HG03135 (cell line): ENCODE results near the gene MBNL1.

ENCODE experiments used
- ATAC-seq: cut with Tn5 transposase; IDR thresholded peaks from one replicate; pipeline ENCODE4 v1.9.1; 2021; ENCODE audit warnings: mild to moderate bottlenecking, moderate library complexity; ENCODE audit not compliant: unreplicated experiment

The MBNL1 gene

DNA sequence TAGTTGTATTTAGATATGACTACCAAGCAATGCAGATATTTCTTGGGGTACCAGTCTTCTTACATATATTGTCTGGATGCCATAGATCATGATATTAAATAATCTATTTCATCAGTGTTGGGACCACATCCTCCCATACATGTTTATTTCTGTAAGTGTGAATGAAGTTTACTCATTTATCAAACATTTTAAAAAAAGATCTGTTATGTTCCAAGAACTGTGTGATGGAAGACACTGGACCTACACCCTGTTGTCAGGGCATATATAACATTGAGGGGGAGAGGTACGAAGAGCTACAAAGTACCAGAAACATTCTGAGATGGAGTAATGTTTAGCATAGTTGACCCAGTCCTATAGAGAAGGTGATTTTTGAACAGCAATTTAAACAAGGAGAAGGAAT lies 26.6 kb downstream of the MBNL1 start:
- ATAC-seq: no peak

DNA sequence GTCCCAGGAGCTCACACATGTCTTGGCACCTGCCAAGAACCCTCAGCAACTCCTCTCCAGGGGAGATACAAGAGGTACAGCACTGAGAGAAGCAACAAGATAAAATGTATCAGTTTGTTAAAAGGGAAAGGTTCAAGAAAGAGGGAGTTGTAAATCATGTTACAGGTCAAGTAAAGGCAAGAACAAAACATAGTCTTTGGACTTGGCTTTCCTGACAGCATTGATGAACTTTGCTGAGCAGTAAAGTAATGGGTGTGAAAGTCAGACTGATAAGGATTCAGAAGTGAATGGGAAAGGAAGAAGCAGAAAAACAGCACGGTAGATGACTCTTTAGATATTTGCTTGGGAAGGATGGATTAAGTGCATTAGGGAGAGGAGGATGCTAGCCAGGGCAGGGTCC lies 27.1 kb downstream of the MBNL1 start:
- no peak for ATAC-seq

DNA sequence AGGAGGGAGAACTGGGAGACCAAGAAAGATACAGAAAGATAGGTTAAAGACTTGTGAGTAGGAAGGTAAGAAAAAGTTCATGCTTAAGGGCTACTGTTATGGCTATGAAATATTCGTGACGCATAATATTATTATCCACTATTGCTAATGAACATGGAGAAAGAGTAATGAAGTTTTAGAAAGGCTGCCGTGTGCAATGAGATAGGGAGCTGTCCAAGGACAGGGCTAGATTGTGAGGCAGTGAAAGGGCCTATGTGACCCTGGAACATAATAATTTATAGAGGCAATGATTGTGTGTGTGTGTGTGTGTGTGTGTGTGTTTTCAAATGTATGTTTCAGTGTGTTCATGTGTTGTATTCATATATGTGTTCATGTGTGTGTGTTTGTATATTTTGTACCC lies 27.7 kb downstream of the MBNL1 start:
- ATAC-seq: no peak

DNA sequence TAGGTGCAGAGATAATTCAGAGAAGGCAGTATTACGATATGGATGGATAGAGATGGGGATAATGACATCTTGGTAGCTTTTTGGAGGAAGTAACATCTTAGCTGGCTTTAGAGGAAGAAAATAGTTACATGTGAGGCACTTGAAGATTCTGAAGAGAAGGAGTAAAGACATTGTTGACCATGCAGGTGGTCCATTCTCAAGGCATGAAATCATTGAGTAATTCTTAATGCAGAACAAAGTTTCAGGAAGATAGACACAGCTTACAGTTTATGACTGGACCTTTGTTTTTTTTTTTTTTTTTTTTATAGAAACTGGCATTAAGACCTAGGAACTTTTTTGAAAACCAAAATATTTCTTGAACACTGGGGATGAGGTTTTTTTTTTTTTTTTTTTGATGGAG lies 28.2 kb downstream of the MBNL1 start:
- no peak for ATAC-seq

DNA sequence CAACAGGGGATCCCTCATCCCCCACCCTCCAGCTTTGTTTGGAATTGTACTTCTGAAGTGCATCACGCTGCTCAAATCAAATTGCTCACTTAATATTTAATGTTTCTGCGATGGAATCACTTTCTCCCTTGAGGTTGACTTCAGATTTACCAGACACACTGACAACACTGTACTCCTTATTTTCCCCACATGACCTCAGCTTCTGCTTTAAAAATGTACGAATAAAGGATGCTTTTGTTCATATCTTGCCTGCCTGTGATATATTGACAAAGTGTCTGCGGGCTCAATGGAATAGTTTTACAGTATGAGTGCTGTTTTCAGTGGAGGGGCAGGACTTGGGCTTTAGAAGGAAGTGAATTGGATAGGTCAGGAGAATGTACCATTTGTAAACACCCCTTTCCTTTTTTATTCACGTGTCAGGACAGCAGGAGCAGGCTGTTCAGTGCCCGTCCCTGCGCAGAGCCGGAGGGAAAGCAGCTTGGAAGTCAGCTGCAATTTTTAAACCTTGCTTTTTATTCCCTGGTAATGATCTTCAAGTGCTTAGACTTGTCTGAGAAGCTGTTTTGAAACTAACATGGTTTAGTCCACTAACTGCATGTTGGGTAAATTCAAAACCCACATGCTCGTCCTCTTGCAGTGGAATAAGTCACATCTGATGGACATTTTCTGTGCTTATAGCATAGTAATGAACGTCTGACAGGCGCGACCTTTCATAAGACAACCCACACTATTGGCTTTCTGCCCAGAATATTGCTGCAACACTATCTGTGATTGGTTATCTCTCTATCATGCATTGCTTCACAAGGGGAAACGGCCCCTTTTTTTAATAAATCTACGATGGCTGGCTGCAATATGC lies 29.9 kb downstream of the MBNL1 start:
- ATAC-seq: peak; percentile 60

DNA sequence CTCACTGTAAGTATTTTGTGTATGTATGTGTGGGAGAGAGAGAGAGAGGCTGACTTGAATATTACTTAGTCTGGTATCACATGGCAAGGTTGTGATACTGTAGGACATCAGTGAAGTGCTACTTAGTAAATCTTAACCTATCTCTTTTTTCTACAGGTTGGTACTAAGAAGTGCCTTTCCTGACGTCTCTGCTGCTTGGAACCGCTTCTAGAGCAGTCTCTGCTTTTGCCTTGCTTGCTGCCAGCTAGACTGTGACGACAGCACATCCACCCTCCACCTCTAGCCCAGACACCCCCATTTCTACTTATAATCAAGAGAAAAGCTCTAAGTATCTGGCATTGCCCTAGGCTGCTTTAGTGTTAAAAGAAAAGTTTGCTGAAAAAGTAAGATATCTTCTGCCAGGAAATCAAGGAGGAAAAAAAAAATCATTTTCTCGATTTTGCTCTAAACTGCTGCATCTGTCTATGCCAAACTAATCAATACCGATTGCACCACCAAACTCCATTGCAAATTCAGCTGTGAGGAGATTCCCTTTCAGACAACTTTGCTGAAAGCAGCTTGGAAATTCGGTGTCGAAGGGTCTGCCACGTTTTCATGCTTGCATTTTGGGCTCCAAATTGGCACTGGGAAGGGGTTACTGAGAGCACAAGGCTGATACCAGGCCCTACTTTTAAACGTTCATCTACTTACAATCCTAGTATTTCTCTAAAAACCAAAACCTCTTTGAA lies 30.7 kb downstream of the MBNL1 start:
- ATAC-seq: no peak

DNA sequence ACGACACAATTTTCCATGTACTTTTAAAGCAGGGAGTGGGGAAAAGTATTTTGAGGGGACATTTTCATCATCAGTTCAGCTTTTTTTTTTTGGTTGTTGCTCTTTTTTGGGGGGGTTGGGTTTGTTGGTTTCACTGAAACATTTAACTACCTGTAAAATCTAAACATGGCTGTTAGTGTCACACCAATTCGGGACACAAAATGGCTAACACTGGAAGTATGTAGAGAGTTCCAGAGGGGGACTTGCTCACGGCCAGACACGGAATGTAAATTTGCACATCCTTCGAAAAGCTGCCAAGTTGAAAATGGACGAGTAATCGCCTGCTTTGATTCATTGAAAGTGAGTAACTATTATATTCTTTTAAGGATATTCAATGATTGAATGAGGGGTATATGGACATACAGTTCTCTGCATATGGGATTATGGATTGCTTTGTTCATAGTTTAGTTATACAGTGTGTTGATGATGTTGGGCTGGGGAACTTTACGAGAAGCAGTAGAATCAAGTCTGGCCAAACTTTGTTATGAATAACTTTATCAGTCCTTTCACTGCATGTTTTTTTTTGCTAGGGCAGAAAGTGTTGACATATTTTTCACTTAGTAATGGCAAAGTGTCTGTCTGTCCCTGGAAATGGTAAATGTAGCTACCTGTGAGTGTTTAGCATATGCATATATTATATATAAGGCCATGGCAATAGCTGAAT lies 31.5 kb downstream of the MBNL1 start:
- no peak for ATAC-seq

DNA sequence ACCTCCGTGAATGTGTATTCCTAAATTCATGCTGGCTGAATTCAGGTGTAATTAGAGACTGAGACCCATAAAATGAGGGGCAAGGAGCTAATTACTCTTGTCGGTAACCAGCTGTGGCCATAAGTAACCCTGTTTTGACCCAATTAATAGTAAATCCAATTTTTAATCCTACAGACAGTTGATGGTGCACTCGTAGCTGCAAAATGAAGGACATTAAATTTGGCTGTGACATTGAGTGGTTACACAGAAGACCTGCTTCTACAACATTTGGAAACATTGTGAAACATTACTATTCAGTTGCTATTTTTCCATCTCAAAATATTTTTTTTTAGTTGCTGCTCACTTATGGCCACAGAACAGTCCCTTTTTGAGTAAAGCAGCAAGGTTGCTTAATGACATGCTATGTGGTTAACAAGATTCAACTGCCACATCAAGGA lies 33.0 kb downstream of the MBNL1 start:
- ATAC-seq: no peak

DNA sequence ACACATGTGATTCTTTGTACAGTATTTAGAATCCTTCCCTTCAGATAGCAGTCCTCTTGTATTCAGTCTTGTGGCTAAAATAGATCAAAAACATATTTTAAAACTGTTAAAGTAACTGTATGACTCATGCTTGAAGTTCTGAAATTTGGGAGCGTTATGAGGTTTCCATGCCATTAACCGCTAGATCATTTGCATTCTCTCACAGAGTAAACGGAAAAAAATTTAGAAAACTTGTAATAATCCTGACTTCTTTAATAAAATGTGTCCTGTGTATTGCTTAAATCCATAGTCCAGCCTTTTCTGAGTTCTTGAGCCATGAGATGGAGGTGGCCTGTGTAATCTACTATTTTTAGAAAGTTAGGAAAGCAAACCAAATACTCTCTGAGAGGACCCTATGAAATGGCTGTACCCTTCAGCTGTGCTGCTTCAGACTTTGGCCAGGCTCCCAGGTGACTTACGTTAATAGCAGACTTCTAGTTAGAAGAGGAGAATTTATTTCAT lies 33.8 kb downstream of the MBNL1 start:
- ATAC-seq: peak; percentile 61

DNA sequence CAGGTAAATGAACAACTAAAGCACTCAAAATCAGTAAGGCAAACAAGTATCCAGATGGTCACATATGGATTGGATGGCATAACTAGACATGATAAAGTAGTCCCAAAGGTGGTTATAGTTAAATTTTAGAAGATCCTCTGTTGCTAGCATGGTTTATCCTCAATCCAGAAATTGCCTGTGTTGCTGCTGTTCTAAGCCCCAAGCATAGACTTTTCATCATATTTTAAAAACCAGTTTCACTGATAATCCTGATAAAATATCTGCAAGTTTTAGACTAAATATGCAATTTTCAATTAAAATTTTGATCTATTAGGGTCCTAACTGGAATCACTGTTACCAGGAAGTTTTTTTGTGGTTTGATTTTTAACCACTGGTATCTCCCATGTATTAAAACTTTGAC lies 35.4 kb downstream of the MBNL1 start:
- no peak for ATAC-seq

DNA sequence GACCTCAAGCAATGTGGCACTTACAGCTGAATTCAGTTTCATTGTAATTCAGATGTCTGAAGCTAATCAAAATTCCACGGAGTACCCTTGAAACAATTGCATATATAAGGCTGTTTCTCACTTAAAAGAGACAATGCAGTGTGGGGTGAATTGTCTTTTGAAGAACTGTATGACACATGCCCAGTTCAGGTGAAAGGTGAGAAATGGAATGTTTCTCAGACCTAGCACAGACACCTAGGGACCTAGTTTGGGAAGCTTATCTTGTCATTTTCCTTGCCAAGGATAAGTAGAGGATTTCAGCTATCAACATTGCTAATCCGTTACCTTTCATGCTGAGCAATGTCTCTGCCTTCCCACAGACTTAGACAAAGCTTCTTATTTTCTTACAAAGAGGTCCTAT lies 36.3 kb downstream of the MBNL1 start:
- ATAC-seq: no peak

DNA sequence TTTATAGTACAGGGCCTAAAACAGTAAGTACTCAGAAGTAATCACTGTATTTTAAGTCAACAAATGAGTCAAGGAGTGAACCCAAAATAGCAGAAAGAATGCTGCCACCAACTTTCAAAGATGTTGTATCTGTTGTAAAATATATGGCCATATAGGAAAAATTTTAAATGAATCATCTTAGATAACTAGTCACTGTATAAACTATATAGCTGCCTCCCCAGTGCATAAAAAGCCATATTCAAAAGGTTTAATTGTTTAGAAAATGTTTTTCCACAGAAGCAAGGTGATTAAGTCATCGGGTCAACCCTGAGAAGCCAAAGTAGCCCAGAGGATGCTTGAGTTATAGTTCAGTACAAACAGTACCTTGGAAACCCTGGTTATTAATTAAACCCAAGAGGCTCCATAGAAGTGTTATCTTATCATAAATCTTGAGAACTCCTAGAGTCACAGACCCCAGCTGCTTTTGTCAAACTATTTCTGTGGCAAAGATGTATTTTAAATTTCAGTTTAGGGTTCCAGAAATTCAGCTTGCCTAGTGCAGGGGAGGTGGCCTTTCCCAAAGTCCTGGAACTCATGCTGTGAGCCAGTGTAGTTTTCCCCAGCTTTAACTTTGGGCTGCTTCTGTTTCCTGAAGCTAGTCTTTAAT lies 39.2 kb downstream of the MBNL1 start:
- no peak for ATAC-seq

DNA sequence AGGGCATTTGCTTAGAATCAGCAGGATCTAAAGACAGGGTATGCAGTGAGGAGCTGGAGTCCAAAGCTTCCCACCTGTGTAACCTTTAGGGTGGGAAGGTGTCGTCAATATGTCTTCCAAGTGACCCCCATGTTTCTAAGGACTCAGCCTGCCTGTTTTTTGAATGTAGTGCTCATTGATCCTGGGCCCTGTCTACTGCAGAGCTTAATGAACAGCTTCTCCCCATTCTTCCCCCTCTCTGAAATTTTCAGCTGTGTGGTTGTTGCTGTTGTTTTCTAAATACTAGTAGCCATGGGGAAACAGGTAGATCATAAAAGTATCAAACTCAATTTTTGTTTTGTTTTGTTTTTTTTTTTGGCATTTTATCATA lies 39.7 kb downstream of the MBNL1 start:
- ATAC-seq: no peak

DNA sequence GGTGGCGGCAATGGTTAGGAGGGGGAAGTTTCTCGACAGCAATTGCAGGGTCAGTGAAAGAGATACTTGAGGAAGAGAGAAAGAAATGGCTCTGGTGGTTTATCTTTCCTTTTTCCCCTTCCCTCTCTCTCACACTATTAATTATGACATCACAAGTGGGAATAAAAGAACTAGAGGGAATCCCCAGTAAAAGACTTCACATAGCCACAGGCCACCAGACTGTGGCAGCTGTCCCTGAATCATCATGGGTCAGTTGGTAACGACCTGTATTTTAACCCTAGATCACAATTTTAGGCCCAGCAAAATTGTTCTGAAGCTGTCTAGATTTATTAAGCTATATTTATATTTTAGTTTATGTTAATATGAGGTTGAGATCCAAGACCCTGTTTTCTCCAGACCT lies 40.3 kb downstream of the MBNL1 start:
- ATAC-seq: no peak

DNA sequence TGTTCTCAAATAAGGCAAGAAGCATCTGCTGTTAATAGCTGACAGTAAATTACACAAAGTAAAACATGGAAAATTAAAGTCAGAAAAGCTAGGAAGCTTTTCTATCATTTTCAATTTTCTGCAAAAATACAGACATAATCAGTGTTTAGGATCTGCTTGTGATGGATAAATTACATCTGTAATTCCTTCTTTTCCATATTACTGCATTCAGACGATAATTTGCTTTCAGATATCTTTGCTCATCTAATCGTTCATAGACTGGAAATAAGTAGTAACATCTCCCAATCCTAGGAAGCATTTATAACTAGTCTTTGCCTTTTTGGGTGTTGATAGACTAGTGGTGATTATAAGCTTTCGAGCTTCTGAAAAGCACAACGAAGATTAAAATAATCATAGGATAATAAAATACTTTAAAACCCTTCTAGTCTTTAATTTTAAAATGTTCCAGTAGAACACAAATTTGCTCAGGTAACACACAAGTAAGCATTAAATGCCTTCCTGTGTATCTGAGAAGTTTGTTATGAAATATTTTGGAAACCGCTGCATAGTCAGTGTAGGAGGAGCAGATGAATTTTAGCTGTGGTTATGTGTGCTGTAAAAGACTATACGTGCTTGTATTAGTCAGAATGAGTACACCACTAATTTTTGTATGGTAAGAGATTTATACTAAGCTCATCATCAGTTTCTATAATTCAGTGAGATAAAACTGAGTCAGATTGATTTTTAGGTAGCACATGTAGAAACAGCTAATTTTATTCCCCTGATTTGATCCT lies 41.0 kb downstream of the MBNL1 start:
- ATAC-seq: no peak

DNA sequence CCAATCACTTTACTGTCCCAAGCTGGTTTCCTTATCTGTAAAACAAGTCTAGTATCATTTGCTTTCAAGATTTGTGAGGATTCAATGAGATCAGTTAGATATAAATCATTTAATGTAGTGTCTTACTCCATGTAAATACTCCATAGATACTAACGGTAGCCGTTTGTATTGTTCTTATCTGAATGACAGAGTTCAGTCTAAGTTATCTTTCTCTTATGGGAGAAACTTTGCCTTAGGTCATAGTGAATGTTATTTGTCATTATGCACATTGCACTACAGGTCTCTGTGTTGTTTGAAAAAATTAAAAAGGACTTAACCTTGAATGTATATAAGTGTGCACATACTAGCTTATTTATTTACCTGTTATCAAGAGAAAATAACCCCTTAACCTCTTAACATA lies 44.7 kb downstream of the MBNL1 start:
- no peak for ATAC-seq

DNA sequence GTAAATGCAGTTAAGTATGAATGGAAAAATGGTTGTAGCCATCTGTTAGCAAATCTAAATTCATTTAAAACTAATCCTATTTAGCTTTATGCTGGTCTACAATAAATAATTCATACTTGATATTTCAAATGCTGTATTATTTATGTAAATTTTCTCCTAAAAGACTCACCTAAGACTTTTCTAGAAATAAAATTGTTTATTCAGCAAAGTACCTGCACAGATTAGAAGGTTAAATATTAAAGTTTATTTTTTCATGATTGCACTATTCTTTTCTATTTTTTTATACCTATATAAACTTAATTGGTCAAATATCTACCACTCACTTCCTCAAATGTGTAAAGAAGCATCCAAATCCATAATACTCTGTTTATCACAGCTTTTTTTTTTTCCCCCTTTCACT lies 45.2 kb downstream of the MBNL1 start:
- ATAC-seq: no peak

DNA sequence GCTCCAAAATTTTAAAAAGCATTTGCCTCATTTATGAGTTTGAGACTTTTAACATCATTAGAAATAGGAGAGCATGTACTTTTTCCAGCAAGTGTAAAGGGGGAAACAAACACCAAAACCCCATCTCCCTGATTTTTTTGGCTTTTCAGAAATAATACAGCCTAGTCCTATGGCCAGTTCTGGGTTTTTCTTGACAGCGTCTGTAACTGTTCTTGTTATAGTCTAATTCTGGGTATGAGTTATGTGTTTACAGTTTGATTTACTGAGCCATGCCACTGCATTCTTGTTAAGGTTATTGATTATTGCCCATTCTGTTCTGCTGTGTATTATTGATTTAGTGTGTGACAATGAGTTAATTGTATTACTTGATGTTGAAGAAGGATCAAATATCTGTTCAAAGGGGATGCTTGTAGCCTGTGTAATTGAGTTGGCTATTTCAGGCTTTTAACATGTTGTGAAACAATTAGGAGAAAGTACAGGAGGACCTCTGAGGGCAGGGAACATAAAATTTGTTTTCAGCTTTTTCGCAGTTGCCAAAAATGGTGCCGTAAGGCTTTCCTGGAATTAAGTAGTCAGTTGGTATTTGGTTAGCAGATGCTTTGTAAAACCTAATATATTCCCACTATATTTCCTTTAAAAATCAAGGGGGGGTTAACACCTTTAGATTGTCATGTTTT lies 46.1 kb downstream of the MBNL1 start:
- ATAC-seq: no peak

DNA sequence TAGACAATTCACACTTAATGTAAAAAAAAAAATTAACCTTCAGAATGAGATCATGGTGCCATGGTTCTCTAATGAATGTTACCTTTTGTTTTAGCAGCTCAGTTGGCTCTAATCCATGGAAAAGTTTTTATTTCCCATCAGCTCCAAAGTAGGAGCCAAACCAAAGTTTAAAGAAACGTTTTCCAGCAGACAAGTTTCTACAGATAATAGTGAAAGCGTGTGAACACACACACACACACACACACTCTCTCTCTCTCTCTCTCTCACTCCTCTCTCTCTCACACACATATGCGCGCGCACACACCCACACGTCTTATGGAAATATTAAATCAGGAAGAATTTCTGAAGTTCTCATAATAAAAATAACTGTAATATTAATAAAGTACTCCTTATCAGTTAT lies 46.9 kb downstream of the MBNL1 start:
- no peak for ATAC-seq

DNA sequence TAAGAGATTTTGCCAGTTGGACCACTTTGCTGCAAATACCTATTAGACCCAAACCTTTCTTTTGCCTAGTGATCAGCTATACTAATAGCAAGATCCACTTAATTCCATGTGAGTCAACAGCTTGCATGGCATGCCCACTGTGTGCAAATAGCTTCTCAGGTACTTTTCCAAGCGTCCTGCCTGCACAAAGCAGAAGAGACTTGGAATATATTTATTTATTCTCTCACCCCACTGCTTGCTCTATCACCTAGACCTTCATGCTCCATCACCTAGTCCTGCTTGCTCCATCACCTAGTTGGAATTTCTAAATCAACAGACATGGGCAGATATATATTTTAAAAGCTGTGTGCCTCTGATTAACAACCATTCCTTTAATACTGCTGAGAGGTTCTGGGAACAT lies 47.6 kb downstream of the MBNL1 start:
- no peak for ATAC-seq
